ENCODE data around the gene GPER1.
"Not testable (repeated sequence)": the region's sequence is repeated elsewhere in the genome, so short reads cannot be mapped to it uniquely, and the experiment has no call there.

The GPER1 gene

GRCh38 chr7:1123715-1124114 lies 35.8 kb downstream of the GPER1 start:
- no peak for DNase-seq

- no peak for DNase-seq
These were observed 36.3 kb downstream of the GPER1 start for GRCh38 chr7:1124164-1124563.

GRCh38 chr7:1124816-1125602 lies 37.1 kb downstream of the GPER1 start:
- no peak for DNase-seq

- DNase-seq = no peak
These were observed 37.7 kb downstream of the GPER1 start for GRCh38 chr7:1125603-1125969.

GRCh38 chr7:1127001-1127400 lies 39.1 kb downstream of the GPER1 start:
- DNase-seq = no peak

GRCh38 chr7:1129431-1129830 lies 41.5 kb downstream of the GPER1 start:
- no peak for DNase-seq

- no peak for DNase-seq
These were observed 42.4 kb downstream of the GPER1 start for GRCh38 chr7:1130021-1130990.

- DNase-seq = no peak
These were observed 43.8 kb downstream of the GPER1 start for GRCh38 chr7:1131471-1132265.

- DNase-seq = no peak
These were observed 47.0 kb downstream of the GPER1 start for GRCh38 chr7:1134951-1135350.

- DNase-seq = no peak
These were observed 49.1 kb downstream of the GPER1 start for GRCh38 chr7:1136841-1137516.

- no peak for DNase-seq
These were observed 49.7 kb downstream of the GPER1 start for GRCh38 chr7:1137517-1138167.

- no peak for DNase-seq
These were observed 52.7 kb downstream of the GPER1 start for GRCh38 chr7:1140476-1141104.

- no peak for DNase-seq
These were observed 53.7 kb downstream of the GPER1 start for GRCh38 chr7:1141651-1142050.

GRCh38 chr7:1142051-1142635 lies 54.2 kb downstream of the GPER1 start:
- no peak for DNase-seq

- DNase-seq = not testable (repeated sequence)
These were observed 55.1 kb downstream of the GPER1 start for GRCh38 chr7:1143031-1143430.
